Lung (tissue), 12 donors: ENCODE measurements around the gene GATAD2A. TPM values are rescaled to one million over a fixed set of nuclear protein-coding genes. Genes with fewer than 3 reads are reported as not detected.

Experiments used
- ATAC-seq: fragments of 200-7000 bp; cut with Tn5 transposase; one replicate; pipeline ENCODE4 v1.9.1; 2020; ENCODE audit warnings: moderate number of reproducible peaks; ENCODE audit not compliant: insufficient read depth, low FRiP score
- DNase-seq, 3 donors: peaks; one replicate each; pipeline ENCODE4 v3.0.0-alpha.2; 2013 to 2017
- H3K27ac ChIP-seq, 2 donors: one replicate each; pipeline ENCODE4 v1.5.1; 2013; ENCODE audit warnings: mild to moderate bottlenecking in 2 of 2, moderate library complexity in 2 of 2, control low read depth in 1 of 2, inconsistent platforms in 1 of 2, low read depth in 1 of 2, low read length in 1 of 2
- H3K27me3 ChIP-seq, 3 donors: one replicate each; pipeline ENCODE4 v1.5.1; 2013; ENCODE audit warnings: low read length in 2 of 3; ENCODE audit not compliant: control insufficient read depth in 3 of 3, insufficient read depth in 3 of 3
- H3K36me3 ChIP-seq, 4 donors: one replicate each; pipeline ENCODE4 v1.5.1; 2013; ENCODE audit warnings: low read length in 4 of 4, mild to moderate bottlenecking in 1 of 4, moderate library complexity in 1 of 4; ENCODE audit not compliant: control insufficient read depth in 4 of 4, insufficient read depth in 4 of 4
- H3K4me1 ChIP-seq, 5 donors: one replicate each; pipeline ENCODE4 v1.5.1; 2013; ENCODE audit warnings: low read length in 5 of 5, mild to moderate bottlenecking in 2 of 5, moderate library complexity in 1 of 5; ENCODE audit not compliant: control insufficient read depth in 5 of 5, insufficient read depth in 5 of 5
- H3K4me3 ChIP-seq: one replicate; pipeline ENCODE4 v1.5.1; 2013; ENCODE audit warnings: mild to moderate bottlenecking, control low read depth, moderate library complexity
- H3K9ac ChIP-seq, 2 donors: one replicate each; pipeline ENCODE4 v1.5.1; 2013; ENCODE audit warnings: low read length in 2 of 2, control low read depth in 1 of 2; ENCODE audit not compliant: insufficient read depth in 1 of 2
- H3K9me3 ChIP-seq, 4 donors: one replicate each; pipeline ENCODE4 v1.5.1; 2013; ENCODE audit warnings: low read length in 3 of 4, mild to moderate bottlenecking in 1 of 4, moderate library complexity in 1 of 4; ENCODE audit not compliant: control insufficient read depth in 4 of 4, insufficient read depth in 3 of 4
- WGBS, 2 donors: extraction: QIAGEN DNeasy Blood & Tissue Kit; methylation state at CpG; one replicate each; pipeline ENCODE4 v1.1.7; 2013; 5-methylcytosine and 5-hydroxymethylcytosine counted together
- polyA plus RNA-seq, 2 donors: library from polyadenylated mRNA; stranded (reverse); fragments of 200-250 nt; gene quantifications; one replicate each; pipeline ENCODE4 v1.2.1, GENCODE V29; 2013
- total RNA-seq, 2 donors: library from RNA; depleted of rRNA in 1 of 2; stranded (reverse); fragments of >200 nt in 1 of 2; gene quantifications; one replicate each; pipeline ENCODE4 v1.2.1, GENCODE V29; 2014 to 2021
- TF ChIP-seq, protein P1 (sequence below): IDR thresholded peaks from 2 replicates; pipeline ENCODE4 v1.5.1; 2012; ENCODE audit warnings: mild to moderate bottlenecking; ENCODE audit errors: control extremely low read depth, extremely low read depth
- donor health status: control.
- donor health status: control.
- donor health status: Bipolar disorder and iron deficiency.
- donor health status: healthy.
- donor health status: DM: yes; HTN: yes; CAD: no.

The GATAD2A gene
- total and polyA plus RNA-seq, 4 donors, result 30.6 to 93.7 (median 37.4) TPM

DNA sequence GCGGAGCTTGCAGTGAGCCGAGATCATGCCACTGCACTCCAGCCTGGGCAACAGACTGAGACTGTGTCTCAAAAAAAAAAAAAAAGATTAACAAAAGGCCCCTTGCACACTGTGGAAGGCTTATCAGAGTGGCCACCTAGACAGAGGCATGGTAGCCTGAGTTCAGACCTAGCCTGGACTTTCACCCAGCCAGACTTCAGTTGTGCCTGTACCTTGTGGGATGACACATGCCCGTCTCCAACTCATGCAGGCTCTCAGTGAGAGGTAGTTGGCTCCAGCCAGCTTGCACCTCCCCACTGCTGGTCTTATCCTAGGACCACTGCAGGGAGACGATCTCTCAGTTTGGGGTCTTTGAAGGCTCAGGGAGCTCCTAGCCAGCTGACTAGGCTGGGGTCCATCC lies 52.2 kb downstream of the GATAD2A start:
- Histone ChIP-seq H3K4me3 (no peak overlapping the region), H3K4me1 (peaks cover 14 to 54% (median 38%) of the 10 kb centered on the region in 5 donors), H3K27me3 (no peaks in the 10 kb centered on the region), H3K9me3 (no peaks in the 10 kb centered on the region), H3K36me3 (no peaks in the 10 kb centered on the region), H3K9ac (no peak overlapping the region), H3K27ac (peak overlapping the region in 1 of 2 donors; percentile 76)
- 86 to 88% methylated on average over 4 of the region's 4 CpGs for WGBS, 2 donors
- ATAC-seq (no peak), DNase-seq (no peak)
- TF ChIP-seq, protein P1, sequence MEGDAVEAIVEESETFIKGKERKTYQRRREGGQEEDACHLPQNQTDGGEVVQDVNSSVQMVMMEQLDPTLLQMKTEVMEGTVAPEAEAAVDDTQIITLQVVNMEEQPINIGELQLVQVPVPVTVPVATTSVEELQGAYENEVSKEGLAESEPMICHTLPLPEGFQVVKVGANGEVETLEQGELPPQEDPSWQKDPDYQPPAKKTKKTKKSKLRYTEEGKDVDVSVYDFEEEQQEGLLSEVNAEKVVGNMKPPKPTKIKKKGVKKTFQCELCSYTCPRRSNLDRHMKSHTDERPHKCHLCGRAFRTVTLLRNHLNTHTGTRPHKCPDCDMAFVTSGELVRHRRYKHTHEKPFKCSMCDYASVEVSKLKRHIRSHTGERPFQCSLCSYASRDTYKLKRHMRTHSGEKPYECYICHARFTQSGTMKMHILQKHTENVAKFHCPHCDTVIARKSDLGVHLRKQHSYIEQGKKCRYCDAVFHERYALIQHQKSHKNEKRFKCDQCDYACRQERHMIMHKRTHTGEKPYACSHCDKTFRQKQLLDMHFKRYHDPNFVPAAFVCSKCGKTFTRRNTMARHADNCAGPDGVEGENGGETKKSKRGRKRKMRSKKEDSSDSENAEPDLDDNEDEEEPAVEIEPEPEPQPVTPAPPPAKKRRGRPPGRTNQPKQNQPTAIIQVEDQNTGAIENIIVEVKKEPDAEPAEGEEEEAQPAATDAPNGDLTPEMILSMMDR, result no peak

DNA sequence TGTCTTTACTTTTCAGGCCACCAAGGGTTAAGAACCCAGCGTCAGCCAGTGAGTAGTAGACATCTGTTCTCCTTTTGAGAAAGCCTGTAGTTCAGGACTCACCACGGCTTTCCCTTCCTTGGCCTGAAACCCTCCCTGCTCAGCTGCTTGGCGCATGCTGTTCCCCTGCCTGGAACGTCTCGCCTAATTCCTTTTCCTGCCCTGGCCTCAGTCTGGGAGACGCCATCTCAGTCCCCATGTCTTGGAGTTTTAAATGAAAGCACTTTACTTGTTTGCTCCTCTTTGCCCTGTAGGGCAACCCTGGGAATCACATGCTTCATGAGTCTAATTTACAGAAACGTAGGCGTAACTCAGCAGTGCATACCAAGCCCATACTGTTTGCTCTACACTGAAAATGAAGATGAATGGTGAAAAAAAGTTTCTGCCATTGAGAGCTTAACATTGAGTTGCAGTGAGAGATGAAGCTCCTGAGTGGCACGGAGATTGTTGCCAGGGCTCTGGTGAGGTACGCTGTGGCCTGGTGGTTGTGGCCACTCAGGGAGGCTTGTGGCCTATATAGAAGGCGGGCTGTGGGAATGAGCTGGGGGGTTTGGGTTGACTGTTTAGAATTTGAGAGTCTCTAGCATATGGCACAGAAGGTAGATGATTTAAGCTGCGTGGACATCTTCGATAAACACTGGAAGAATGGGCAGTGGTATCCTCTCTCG lies 52.8 kb downstream of the GATAD2A start:
- no peaks in the 10 kb centered on the region for H3K36me3 ChIP-seq
- H3K27ac ChIP-seq, result peak overlapping the region in 1 of 2 donors; percentile 76
- no peak overlapping the region for H3K9ac ChIP-seq
- no peaks in the 10 kb centered on the region for H3K9me3 ChIP-seq
- no peak for ATAC-seq
- WGBS, 2 donors, result 69 to 76% methylated on average over 14 of the region's 14 CpGs
- H3K27me3 ChIP-seq, result no peaks in the 10 kb centered on the region
- H3K4me3 ChIP-seq, result no peak overlapping the region
- peaks cover 17 to 57% (median 44%) of the 10 kb centered on the region in 5 donors for H3K4me1 ChIP-seq
- peak in 1 of 3 donors; percentile 34 for DNase-seq
- TF ChIP-seq, protein P1, result no peak

DNA sequence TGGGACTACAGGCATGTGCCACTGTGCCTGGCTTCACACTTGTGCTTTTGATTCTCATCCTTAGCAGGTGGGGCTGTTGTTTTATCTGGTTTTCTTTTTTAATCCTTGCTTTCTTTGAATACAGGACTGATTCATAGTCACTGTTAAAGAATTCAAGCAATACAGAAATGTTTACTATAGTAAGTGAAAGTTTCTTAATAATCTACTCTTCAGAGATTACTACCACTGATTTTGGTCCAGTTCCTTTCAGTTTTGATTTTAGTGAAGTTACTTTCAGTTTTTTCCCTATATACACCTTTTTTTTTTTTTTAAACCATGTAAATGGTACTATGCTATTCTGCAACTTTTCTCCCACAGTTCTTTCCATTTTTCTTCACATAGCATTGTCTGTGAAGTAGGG lies 53.6 kb downstream of the GATAD2A start:
- H3K9me3 ChIP-seq, result no peaks in the 10 kb centered on the region
- H3K9ac ChIP-seq, result no peak overlapping the region
- no peaks in the 10 kb centered on the region for H3K27me3 ChIP-seq
- H3K27ac ChIP-seq, result peak overlapping the region in 1 of 2 donors; percentile 94
- H3K4me3 ChIP-seq, result no peak overlapping the region
- TF ChIP-seq, protein P1, result no peak
- no peaks in the 10 kb centered on the region for H3K36me3 ChIP-seq
- ATAC-seq, result no peak
- DNase-seq, result no peak
- peaks cover 20 to 65% (median 50%) of the 10 kb centered on the region in 5 donors for H3K4me1 ChIP-seq
